Colonic mucosa (tissue), 4 donors: Measurements from ENCODE around the gene DTD2. TPM values are rescaled to one million over a fixed set of nuclear protein-coding genes. Genes with fewer than 3 reads are reported as not detected.

ENCODE experiments used
- DNase-seq: peaks from one replicate; pipeline ENCODE4 v3.0.0-alpha.2; 2020
- H3K27ac ChIP-seq: fragments of 200-600 bp; one replicate; pipeline ENCODE4 v1.8.0; 2021
- H3K27me3 ChIP-seq: fragments of 200-600 bp; one replicate; pipeline ENCODE4 v1.8.0; 2021
- H3K36me3 ChIP-seq: fragments of 200-600 bp; one replicate; pipeline ENCODE4 v1.8.0; 2021
- H3K4me1 ChIP-seq: fragments of 200-600 bp; one replicate; pipeline ENCODE4 v1.8.0; 2021; ENCODE audit warnings: mild to moderate bottlenecking
- H3K4me3 ChIP-seq: fragments of 200-600 bp; one replicate; pipeline ENCODE4 v1.8.0; 2021
- H3K9ac ChIP-seq, 2 donors: one replicate each; pipeline ENCODE4 v1.7.0; 2013; ENCODE audit warnings: control low read depth in 2 of 2, low read depth in 2 of 2, low read length in 2 of 2
- H3K9me3 ChIP-seq: fragments of 200-600 bp; one replicate; pipeline ENCODE4 v1.8.0; 2021
- CTCF ChIP-seq: fragments of 200-600 bp; IDR thresholded peaks from one replicate; pipeline ENCODE4 v1.8.0; 2022; ENCODE audit warnings: antibody characterized with exemption, mild to moderate bottlenecking
- intact Hi-C: fragments of 100-400 bp; cut with DNase I; formaldehyde crosslinking; loops from one replicate; pipeline ENCODE4 v1.14.1; 2022
- total RNA-seq, 2 donors: library from RNA; stranded (reverse); fragmentation: NEBNext Ultra II Directional in 1 of 2; extraction: Animal tissue kit (Norgen Biotek cat#: 25700) in 1 of 2; gene quantifications; one replicate each; pipeline ENCODE4 v1.2.1, GENCODE V29; 2021
- donor health status: healthy.
- donor health status: DM: no; HTN: no; CAD: no.
- donor health status: DM: no; HTN: no; CAD: no.

The DTD2 gene
- total RNA-seq, 2 donors from 2014 or later: 13.7 to 16.2 TPM

GRCh38 chr14:31405106-31405505, 52.2 kb downstream of the DTD2 start:
- no peak for DNase-seq
- TF ChIP-seq CTCF: no peak
- Histone ChIP-seq H3K27me3 (no peaks in the 10 kb centered on the region), H3K36me3 (no peaks in the 10 kb centered on the region), H3K27ac (no peak overlapping the region), H3K4me3 (no peak overlapping the region), H3K9me3 (no peaks in the 10 kb centered on the region), H3K4me1 (peaks cover 3% of the 10 kb centered on the region), H3K9ac (no peak overlapping the region)
- intact Hi-C loops: no loop called here

- H3K9ac ChIP-seq: no peak overlapping the region
- no peak for TF ChIP-seq CTCF
- intact Hi-C loops: no loop called here
- no peaks in the 10 kb centered on the region for H3K27me3 ChIP-seq
- H3K27ac ChIP-seq: no peak overlapping the region
- H3K9me3 ChIP-seq: no peaks in the 10 kb centered on the region
- H3K4me3 ChIP-seq: no peak overlapping the region
- peaks cover 3% of the 10 kb centered on the region for H3K4me1 ChIP-seq
- no peaks in the 10 kb centered on the region for H3K36me3 ChIP-seq
- no peak for DNase-seq
Observed at GRCh38 chr14:31403707-31404106, 53.6 kb downstream of the DTD2 start.

GRCh38 chr14:31402764-31403439, 54.4 kb downstream of the DTD2 start:
- H3K9me3 ChIP-seq: no peaks in the 10 kb centered on the region
- peaks cover 3% of the 10 kb centered on the region for H3K4me1 ChIP-seq
- no peak overlapping the region for H3K9ac ChIP-seq
- H3K36me3 ChIP-seq: no peaks in the 10 kb centered on the region
- no peak overlapping the region for H3K27ac ChIP-seq
- no peak overlapping the region for H3K4me3 ChIP-seq
- no peak for TF ChIP-seq CTCF
- intact Hi-C loops: no loop called here
- no peak for DNase-seq
- no peaks in the 10 kb centered on the region for H3K27me3 ChIP-seq

DNA sequence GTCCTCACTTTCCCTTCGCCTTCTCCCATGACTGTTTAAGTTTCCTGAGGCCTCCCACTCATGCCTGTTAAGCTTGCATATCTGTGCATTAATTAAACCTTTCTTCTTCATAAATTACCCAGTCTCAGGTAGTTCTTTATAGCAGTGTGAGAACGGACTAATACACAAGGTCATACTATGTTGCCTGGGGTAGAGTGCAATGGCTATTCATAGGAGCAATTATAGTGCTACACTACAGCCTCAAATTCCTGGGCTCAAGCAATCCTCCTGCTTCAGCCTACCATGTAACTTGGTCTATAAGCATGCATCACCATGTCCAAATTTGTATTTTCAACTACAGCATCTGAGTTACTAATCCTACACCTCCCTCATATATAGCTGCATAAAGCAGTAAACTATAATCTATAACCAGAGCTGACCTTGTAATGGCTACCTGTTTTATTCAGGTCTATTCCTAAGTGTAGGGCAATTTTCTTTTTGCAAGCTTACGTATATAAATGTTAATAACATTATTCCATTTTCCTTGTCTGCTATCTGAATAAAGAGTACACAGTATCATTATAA, 55.9 kb downstream of the DTD2 start:
- DNase-seq: no peak
- Histone ChIP-seq H3K9ac (no peak overlapping the region), H3K9me3 (no peaks in the 10 kb centered on the region), H3K4me1 (peaks cover 3% of the 10 kb centered on the region), H3K27ac (no peak overlapping the region), H3K27me3 (no peaks in the 10 kb centered on the region), H3K36me3 (no peaks in the 10 kb centered on the region), H3K4me3 (no peak overlapping the region)
- TF ChIP-seq CTCF: no peak
- intact Hi-C loops: no loop called here

GRCh38 chr14:31400031-31400638, 57.2 kb downstream of the DTD2 start:
- no peak for TF ChIP-seq CTCF
- no peak overlapping the region for H3K27ac ChIP-seq
- H3K9ac ChIP-seq: no peak overlapping the region
- intact Hi-C loops: no loop called here
- no peak for DNase-seq
- H3K9me3 ChIP-seq: no peaks in the 10 kb centered on the region
- H3K27me3 ChIP-seq: no peaks in the 10 kb centered on the region
- no peaks in the 10 kb centered on the region for H3K36me3 ChIP-seq
- H3K4me1 ChIP-seq: no peaks in the 10 kb centered on the region
- no peak overlapping the region for H3K4me3 ChIP-seq

Other genes with a start within 250 kb of the DTD2 start
- 100 to 1,000 TPM; 113 to 148 TPM for gene HECTD1, start 249.7 kb downstream of the DTD2 start, total RNA-seq
- 10 to 100 TPM; 45.5 to 58.2 TPM for gene HEATR5A, start 37.0 kb downstream of the DTD2 start, total RNA-seq
- gene GPR33, start 30.5 kb upstream of the DTD2 start, total RNA-seq: not detected
- 10 to 100 TPM; 13.3 to 14.0 TPM for gene NUBPL, start 103.9 kb upstream of the DTD2 start, total RNA-seq